Measurements from ENCODE around the gene CACNA1C. TPM values are rescaled to one million over a fixed set of nuclear protein-coding genes. Genes with fewer than 3 reads are reported as not detected.

Gene CACNA1C
- total RNA-seq, 4 donors from 2014 or later: 2.9 to 5.3 (median 4.3) TPM

GRCh38 chr12:2328661-2329060 is 275.9 kb downstream of the CACNA1C start:
- TF ChIP-seq CTCF (IDR thresholded peaks at IDR 0.05; ENCODE audit: low read depth): no peak

DNA sequence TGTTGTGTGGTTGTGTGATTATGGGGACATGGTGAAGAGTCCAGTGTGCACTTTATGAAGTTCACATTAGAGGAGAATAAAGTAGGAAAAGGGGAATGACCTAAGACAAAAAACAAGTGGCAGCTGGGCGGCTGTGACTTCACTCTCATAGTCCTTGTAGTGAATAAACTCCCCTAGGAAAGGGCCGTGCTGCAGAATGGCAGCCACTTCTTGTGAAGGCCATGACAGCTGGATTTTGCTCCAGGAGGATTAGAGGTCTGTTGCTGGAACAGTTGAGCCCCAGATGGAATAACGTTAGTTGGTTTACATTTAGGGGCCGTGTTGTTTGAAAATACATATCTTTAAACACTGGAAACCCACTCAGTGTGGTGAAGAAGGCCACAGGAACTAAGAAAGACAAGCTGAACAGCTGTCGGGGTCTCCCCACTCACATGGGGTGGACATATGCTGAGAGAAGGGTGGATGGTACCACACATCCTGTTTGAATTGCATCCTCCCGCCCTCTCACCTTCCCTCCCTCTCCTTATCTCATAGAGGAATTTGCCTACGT is 276.9 kb downstream of the CACNA1C start:
- TF ChIP-seq CTCF (IDR thresholded peaks at IDR 0.05; ENCODE audit: low read depth): no peak

GRCh38 chr12:2332236-2332635 is 279.4 kb downstream of the CACNA1C start:
- no peak for TF ChIP-seq CTCF (IDR thresholded peaks at IDR 0.05; ENCODE audit: low read depth)

- TF ChIP-seq CTCF (IDR thresholded peaks at IDR 0.05; ENCODE audit: low read depth): no peak
These were observed 280.2 kb downstream of the CACNA1C start for GRCh38 chr12:2332947-2333346.

- no peak for TF ChIP-seq CTCF (IDR thresholded peaks at IDR 0.05; ENCODE audit: low read depth)
These were observed 280.9 kb downstream of the CACNA1C start for GRCh38 chr12:2333491-2334195.

DNA sequence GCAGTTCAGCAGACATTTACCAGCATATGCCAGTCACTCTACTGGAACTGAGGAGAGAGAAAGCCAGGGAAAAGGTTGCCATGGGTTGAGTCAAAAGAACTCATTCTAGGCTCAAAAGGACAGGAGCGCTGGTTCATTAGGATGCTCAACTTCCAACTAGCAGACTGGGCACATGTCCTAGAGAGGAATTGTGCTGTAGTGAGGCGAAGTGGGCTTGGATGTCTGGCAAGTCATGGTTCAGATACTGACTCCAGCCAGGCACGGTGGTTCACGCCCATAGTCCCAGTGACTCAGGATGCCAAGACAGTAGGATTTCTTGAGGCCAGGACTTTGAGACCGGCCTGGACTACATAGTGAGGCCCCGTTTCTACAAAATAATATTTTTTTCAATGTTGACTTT is 281.5 kb downstream of the CACNA1C start:
- no peak for TF ChIP-seq CTCF (IDR thresholded peaks at IDR 0.05; ENCODE audit: low read depth)

DNA sequence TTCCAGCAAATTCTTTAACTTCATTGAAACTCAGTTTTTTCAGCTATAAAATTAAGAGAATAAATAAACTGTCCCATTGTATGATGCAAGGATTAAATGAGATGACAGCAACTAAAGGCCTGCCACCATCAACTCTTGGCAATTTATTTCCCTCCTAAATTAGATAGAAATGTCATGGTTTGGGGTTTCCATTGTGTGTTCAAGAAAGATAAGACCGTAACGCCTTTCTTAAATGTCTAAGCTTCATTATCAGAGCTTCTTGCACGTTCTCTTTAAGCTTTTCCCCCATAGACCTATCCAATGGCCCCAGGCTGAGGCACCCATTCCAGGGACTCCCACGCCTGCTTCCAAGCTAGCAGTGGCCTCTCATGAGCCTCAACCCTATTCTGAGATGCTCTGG is 281.9 kb downstream of the CACNA1C start:
- no peak for TF ChIP-seq CTCF (IDR thresholded peaks at IDR 0.05; ENCODE audit: low read depth)
